COR-L47 (cell line): ENCODE measurements around the gene RADIL.

Source experiments
- DNase-seq: peaks from one replicate; lab custom pipeline; 2025; lab: John Stamatoyannopoulos, UW

RADIL gene

DNA sequence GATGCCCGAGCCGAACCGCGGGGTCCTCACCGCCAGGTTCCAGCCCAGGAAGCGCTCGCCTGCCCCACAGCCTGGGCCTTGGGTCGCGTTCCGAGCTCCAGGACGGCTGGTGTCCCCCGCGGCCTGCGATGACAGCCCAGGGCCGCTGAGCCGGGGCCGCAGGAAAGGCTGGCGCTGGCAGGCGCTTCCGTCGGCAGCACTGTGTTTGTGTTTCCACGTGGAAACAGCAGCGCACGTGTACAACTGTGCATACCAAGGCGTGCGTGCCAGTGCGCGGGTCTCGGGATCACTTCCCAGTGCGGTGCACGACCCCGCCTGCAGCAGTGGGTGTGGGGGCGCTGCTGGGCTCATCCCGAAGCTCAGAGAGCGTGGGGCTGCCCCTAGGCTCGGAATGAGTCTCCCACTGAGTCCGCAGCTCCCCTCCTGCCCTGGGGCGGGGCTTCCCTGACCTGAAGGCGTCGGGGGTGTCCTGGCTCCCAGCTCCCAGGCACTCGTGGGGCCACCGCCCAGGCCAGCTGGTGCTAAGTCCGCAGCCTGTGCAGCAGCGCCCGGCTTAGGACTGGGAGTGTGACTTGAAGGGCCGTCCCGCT lies 90.9 kb downstream of the RADIL start:
- DNase-seq: no peak

DNA sequence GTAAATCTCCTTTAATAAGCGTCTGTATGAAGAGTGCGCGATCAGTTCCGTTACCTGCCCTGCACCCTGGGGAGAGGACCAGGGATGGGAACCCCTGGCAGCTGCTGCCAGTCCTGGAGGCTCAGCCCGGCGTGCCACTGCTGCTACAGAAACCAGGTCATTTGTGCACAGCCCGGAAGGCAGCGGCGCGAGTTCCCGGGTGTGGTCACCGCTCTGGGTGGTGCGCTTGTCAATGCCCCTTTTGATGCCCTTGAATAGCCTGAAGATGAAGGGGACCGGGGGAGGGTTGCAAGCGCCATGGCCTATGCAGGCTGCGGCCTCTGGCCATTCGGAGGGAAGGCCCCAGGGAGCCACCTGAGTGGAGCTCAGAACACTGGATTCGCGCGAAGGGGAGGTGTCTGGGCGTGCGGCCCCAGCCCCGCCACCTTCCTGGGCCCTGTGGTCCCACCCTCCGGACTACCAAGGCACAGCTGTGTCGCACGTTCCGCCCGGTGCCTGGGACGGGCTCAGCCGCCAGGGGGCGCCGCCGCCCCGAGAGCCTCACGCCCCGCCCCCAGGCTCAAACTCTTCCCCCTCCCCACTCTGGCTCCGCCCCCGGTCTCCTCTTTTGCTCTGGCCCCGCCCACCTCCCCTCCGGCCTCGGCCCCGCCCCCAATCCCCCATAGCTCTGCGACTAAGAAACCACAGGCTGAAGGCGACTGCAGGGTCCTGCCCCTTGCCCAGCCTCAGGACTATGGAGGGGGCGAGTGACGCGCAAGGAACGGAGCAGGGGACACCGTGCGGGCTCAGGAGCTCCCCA lies 91.6 kb downstream of the RADIL start:
- no peak for DNase-seq

DNA sequence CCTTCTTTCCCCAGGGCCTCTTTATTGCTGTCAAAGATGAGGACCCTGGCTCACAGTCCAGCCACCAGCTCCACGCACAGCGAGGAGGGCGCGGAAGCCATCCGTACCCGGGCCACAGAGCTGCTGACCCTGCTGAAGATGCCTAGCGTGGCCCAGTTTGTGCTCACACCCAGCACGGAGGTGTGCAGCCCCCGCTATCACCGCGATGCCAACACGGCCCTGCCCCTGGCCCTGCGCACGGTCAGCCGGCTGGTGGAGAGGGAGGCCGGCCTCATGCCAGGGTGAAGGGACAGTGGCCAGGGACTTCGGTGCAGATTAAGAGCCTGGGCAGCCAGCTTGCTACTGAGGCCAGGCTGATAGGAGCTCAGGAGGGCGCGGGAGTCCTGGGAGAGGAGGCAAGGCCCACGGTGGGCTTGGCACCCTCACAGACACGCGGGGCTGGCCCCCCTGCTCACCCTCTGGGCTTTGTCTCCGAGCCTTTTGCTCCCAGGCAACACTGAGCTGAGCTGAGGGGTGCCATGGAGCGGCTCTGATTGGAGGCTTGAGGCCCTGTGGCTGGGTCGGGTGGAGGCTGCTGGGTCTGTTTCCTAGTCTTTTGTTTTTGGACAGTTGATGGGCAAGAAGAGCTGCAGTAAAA lies 92.3 kb downstream of the RADIL start:
- no peak for DNase-seq

- no peak for DNase-seq
Measured at GRCh38 chr7:4790516-4790991, 93.0 kb downstream of the RADIL start.

- DNase-seq: no peak
Measured at GRCh38 chr7:4790078-4790465, 93.4 kb downstream of the RADIL start.

- DNase-seq: no peak
Measured at GRCh38 chr7:4789194-4790077, 94.1 kb downstream of the RADIL start.

GRCh38 chr7:4788627-4789189 lies 94.8 kb downstream of the RADIL start:
- no peak for DNase-seq

DNA sequence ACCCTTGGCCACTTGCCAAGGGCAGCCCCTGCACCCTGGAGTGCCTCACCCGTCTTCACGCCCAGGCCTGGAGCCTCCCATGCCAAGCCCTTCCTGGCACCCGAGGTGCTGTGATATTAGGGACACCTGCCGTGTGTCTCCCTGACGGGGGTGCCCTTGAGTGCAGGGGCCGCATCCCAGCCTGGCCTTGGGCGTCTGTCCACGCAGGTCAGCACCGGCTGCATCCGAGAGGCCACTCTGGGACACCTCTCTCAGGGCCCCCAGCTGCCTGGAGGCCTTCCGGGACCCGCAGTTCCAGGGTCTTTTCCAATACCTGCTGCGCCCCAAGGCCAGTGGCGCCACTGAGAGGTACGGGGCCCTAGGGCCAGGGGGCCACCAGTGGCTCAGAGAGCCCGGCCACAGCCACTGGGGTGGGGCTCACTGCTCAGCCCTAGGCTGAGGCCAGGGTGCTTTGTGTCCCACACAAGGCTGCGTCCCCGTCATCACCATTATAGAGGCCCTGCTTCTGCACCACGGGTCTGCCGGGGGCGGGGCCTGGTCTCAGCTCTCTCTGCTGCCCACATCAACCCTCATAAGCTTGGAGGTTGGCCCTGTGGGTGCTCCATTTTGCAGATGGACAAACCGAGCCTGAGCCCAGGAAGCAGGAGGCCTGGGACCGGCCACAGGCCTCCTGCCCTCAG lies 95.4 kb downstream of the RADIL start:
- DNase-seq: no peak

GRCh38 chr7:4787541-4787940 lies 96.0 kb downstream of the RADIL start:
- no peak for DNase-seq

DNA sequence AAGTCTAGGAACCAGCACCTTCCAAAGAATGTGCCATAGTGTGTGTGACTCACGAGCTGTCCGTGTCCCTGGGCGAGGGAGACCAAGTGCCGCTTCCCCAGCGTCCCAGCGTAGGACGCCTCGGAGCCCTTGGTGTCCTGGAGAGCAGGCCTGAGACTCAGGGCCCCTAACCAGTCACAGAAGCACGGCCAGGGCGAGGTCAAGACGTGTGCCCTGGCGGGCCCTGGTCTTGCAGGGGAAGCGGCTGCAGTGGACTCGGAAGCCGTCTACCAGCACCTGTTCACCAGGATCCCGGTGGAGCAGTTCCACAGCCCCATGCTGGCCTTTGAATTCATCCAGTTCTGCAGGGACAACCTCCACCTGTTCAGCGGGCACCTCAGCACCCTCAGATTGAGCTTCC lies 97.5 kb downstream of the RADIL start:
- no peak for DNase-seq

GRCh38 chr7:4785371-4785770 lies 98.1 kb downstream of the RADIL start:
- DNase-seq: no peak

- DNase-seq: no peak
Measured at GRCh38 chr7:4784799-4785198, 98.7 kb downstream of the RADIL start.

DNA sequence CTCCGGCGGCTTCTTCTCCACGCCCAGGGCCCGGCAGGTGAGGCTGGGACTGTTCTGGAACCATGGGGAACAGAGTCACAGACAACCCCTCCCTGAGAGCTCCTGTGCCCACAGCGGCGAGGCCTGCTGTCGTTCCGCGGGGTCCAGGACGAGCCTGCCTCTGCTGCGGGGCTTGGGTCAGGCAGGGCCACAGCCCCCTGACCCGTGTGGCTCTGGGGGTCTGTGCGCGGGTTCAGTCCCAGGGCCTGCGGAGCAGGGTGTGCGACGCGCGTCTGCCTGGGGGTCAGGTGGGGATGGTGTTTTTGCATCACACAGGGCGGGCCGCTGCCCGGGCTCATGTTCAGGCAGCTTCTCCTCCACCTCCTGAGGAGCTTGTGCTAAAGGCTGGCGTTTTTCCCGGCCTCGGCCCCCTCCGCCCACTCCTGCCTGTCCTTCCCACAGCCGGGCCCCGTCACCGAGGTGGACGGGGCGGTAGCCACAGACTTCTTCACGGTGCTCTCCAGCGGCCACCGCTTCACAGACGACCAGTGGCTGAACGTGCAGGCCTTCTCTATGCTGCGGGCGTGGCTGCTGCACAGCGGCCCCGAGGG lies 99.7 kb downstream of the RADIL start:
- DNase-seq: no peak

GRCh38 chr7:4783292-4783652 lies 100.2 kb downstream of the RADIL start:
- no peak for DNase-seq

DNA sequence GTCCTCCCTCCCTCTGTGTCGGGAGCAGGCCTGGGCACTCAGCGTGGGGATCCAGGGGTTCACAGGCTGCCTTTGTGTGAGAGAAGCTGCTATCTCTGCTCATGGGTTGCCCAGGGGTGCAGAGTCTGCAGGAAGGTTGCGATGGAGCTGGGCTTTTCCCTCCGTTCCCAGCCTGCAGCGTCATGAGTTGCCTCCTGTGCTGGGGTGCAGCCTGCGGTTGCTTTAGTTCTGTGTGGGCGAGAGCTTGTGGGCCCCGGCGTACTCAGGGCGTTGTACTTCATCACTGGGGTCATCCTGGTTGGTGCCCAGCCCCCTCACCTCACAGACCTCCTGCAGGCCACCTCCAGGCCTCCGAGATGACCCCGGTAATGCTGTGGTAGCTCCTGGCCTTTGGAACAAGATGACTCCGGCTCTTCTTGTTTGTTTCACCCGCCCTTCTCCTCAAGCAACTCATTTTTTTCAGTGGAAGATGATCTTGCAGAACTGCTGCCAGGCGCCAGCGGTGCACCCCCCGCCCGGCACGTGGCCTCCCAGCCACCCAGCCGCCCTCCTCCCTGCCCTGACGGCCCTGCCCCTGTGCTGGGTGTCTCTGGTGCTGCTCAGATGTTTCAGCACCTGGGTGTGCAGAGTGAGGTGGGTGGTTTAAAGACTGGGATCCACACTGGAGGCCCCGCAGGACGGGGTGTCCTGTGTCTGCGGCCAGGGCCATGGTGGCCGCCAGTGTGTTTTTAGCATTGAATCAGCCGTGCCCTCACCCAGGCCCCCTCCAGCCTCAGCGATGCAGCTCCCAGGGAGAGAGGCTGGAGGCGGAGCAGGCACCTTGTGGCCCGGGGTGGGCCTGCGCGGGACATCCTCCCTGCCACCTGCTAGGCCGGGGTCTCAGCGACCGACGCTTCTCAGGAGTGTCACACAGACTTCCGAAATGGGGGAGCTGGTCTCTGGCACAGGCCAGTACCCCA lies 100.9 kb downstream of the RADIL start:
- DNase-seq: no peak

GRCh38 chr7:4781366-4782069 lies 102.0 kb downstream of the RADIL start:
- no peak for DNase-seq

- no peak for DNase-seq
Measured at GRCh38 chr7:4779118-4779517, 104.4 kb downstream of the RADIL start.

GRCh38 chr7:4775848-4776623 lies 107.5 kb downstream of the RADIL start:
- no peak for DNase-seq
